Activated CD8-positive, alpha-beta T cell treated with anti-CD3 and anti-CD28 coated beads for 36 hours (primary cell): ENCODE measurements around the gene UCP3. TPM values are rescaled to one million over a fixed set of nuclear protein-coding genes. Genes with fewer than 3 reads are reported as not detected.
A peak's percentile ranks its signal among the peaks of the same experiment; 100 is the strongest.

Experiments
- ATAC-seq: fragments of 200-7000 bp; cut with Tn5 transposase; one replicate; pipeline ENCODE4 v1.10.0; 2021; ENCODE audit warnings: mild to moderate bottlenecking, moderate library complexity
- CTCF ChIA-PET: fragments of 350-600 bp; sonication (Branson Sonifier 250); formaldehyde crosslinking; loops from one replicate; lab custom pipeline; 2021; ENCODE audit warnings: antibody characterized with exemption; lab: Charles Lee
- POLR2A ChIA-PET: fragments of 350-600 bp; sonication (Branson Sonifier 250); formaldehyde crosslinking; loops from one replicate; lab custom pipeline; 2021; ENCODE audit warnings: antibody characterized with exemption; lab: Charles Lee
- DNase-seq: peaks from one replicate; pipeline ENCODE4 v3.0.0-alpha.2; 2020
- H3K27ac Mint-ChIP-seq: one replicate; pipeline ENCODE4 v1.8.0; 2021; ENCODE audit warnings: mild to moderate bottlenecking, mixed read lengths
- H3K27me3 Mint-ChIP-seq: one replicate; pipeline ENCODE4 v1.8.0; 2021; ENCODE audit warnings: mixed read lengths
- H3K36me3 Mint-ChIP-seq: one replicate; pipeline ENCODE4 v1.8.0; 2021; ENCODE audit warnings: low read depth, mixed read lengths
- H3K4me1 Mint-ChIP-seq: one replicate; pipeline ENCODE4 v1.8.0; 2021; ENCODE audit warnings: low read depth, mixed read lengths
- H3K4me3 Mint-ChIP-seq: one replicate; pipeline ENCODE4 v1.8.0; 2021; ENCODE audit warnings: mild to moderate bottlenecking, moderate library complexity, mixed read lengths
- H3K9me3 Mint-ChIP-seq: one replicate; pipeline ENCODE4 v1.8.0; 2021; ENCODE audit warnings: mixed read lengths
- intact Hi-C: fragments of 100-400 bp; cut with micrococcal nuclease; formaldehyde crosslinking; loops from one replicate; pipeline ENCODE4 v1.10.0; 2022
- total RNA-seq, 2 experiments: library from RNA; stranded (reverse); gene quantifications; one replicate each; pipeline ENCODE4 v1.2.3, GENCODE V29; 2021
- TF ChIP-seq, protein P1 (sequence below): fragments of 200-600 bp; IDR thresholded peaks from one replicate; pipeline ENCODE4 v1.8.0; 2022; ENCODE audit warnings: antibody characterized with exemption, mild to moderate bottlenecking

The UCP3 gene
- total RNA-seq, 2 experiments from 2014 or later: 1.5 to 2.2 TPM

DNA sequence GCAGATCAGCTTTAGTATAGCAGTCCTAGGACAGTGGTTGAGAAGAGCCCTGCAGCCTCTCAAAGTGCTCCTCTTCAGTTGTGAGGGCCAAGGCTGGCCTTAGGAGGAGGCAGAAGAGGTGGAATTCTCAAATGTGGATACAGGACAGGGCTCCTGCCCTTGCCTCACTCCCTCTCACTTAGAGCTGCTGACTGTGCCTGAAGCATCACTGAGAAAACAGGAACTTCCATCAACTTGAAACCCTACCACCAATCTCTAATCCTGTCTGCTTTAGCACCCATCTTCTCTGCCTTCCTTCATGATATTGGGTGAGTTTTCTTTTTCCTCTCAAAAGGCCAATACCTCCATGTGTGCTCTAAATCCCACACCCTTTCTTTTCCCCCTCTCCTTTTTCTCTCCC is 14.4 kb upstream of the UCP3 start:
- Mint-ChIP-seq H3K4me1 (peaks cover 26% of the 10 kb centered on the region), H3K9me3 (no peaks in the 10 kb centered on the region), H3K36me3 (peaks cover 19% of the 10 kb centered on the region), H3K27me3 (no peaks in the 10 kb centered on the region), H3K27ac (no peak overlapping the region), H3K4me3 (no peak overlapping the region)
- POLR2A ChIA-PET: interaction anchor here (17.6 kb wide), 1 partner anchor 46 kb away, joined by 269 read pairs; the partner anchor contains the start of gene UCP2
- CTCF ChIA-PET: no interaction called here
- intact Hi-C loops: no loop called here
- DNase-seq: no peak
- TF ChIP-seq, protein P1, sequence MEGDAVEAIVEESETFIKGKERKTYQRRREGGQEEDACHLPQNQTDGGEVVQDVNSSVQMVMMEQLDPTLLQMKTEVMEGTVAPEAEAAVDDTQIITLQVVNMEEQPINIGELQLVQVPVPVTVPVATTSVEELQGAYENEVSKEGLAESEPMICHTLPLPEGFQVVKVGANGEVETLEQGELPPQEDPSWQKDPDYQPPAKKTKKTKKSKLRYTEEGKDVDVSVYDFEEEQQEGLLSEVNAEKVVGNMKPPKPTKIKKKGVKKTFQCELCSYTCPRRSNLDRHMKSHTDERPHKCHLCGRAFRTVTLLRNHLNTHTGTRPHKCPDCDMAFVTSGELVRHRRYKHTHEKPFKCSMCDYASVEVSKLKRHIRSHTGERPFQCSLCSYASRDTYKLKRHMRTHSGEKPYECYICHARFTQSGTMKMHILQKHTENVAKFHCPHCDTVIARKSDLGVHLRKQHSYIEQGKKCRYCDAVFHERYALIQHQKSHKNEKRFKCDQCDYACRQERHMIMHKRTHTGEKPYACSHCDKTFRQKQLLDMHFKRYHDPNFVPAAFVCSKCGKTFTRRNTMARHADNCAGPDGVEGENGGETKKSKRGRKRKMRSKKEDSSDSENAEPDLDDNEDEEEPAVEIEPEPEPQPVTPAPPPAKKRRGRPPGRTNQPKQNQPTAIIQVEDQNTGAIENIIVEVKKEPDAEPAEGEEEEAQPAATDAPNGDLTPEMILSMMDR: no peak
- ATAC-seq: no peak

DNA sequence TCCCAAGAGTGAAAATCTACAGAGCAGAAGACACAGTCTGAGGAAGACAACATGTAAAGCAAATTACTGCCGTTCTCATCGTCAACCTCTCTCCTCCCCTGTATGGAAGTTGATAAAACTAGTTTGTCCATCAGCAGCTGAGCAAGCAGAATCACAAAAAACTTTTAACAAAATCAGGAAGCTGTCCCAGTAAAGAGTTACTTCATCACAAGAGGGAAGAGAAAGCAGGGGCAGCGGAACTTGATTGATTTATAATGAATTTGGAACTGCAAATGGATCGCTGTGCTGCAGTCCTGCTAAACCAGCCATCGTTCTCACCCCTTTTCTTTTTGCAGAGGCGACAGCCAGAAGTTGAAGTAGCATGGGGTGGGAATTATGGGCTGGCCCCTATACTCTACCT is 13.7 kb upstream of the UCP3 start:
- ATAC-seq: no peak

DNA sequence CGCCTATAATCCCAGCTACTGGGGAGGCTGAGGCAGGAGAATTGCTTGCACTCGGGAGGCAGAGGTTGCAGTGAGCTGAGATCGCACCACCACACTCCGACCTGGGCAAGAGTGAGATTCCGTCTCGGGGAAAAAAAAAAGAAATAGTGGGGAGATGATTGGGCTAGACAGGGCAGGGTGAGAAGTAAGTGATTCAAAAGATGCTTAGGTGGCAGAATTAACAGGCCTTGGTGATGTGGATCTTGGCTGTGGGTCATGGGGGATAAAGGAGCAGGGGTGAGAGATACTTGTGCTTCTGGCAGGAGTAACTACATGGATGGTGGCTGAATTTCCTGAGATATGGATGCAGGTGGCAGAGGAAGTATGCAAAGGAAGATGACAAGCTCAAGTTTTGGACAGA is 13.1 kb upstream of the UCP3 start:
- Mint-ChIP-seq H3K27ac (no peak overlapping the region), H3K4me3 (no peak overlapping the region), H3K4me1 (peaks cover 26% of the 10 kb centered on the region), H3K9me3 (no peaks in the 10 kb centered on the region), H3K27me3 (no peaks in the 10 kb centered on the region), H3K36me3 (peaks cover 23% of the 10 kb centered on the region)
- ChIA-PET POLR2A (interaction anchor here (1.0 to 17.6 kb wide), 3 partner anchors 11 to 45 kb away, joined by 3 to 269 read pairs (median 16); partner anchors contain the start of gene UCP2), CTCF (interaction anchor here (1.7 kb wide), 1 partner anchor 58 kb away, joined by 4 read pairs; no protein-coding TSS in a partner anchor)
- intact Hi-C loops: no loop called here
- TF ChIP-seq, protein P1: no peak
- DNase-seq: no peak
- ATAC-seq: no peak

More for the DNA sequence above, 13.7 kb upstream of the UCP3 start:
- POLR2A ChIA-PET: interaction anchor here (0.8 to 17.6 kb wide), 3 partner anchors 32 to 638 kb away, joined by 3 to 269 read pairs (median 3); partner anchors contain the start of gene UCP2
- H3K27me3 Mint-ChIP-seq: no peaks in the 10 kb centered on the region
- DNase-seq: no peak
- H3K4me3 Mint-ChIP-seq: no peak overlapping the region
- H3K36me3 Mint-ChIP-seq: peaks cover 19% of the 10 kb centered on the region
- intact Hi-C loops: no loop called here
- H3K9me3 Mint-ChIP-seq: no peaks in the 10 kb centered on the region
- H3K4me1 Mint-ChIP-seq: peaks cover 26% of the 10 kb centered on the region
- TF ChIP-seq, protein P1: no peak
- CTCF ChIA-PET: no interaction called here
- H3K27ac Mint-ChIP-seq: no peak overlapping the region

DNA sequence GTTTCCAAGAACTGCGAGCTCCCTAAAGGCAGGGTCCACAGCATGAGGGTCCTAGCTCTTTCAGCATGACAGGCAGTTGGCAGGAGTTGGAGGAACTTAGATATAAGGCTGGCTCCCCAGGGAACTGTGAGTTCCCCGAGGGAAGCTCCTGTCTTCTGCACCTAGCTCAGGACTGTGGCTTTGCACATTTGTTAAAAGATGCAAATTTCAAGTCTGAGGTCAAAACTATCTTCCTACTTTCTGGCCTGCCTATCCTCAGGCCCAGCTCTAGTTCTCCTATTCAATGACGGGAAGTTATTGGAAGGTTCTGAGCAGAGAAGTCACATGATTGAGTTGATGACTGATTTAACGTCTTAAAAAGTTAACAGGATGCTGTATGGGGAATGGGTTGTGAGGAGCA is 11.7 kb upstream of the UCP3 start:
- Mint-ChIP-seq H3K27ac (no peak overlapping the region), H3K9me3 (no peaks in the 10 kb centered on the region), H3K27me3 (no peaks in the 10 kb centered on the region), H3K4me3 (no peak overlapping the region), H3K36me3 (peaks cover 23% of the 10 kb centered on the region), H3K4me1 (peaks cover 28% of the 10 kb centered on the region)
- intact Hi-C loops: no loop called here
- TF ChIP-seq, protein P1: no peak
- ATAC-seq (no peak), DNase-seq (no peak)
- CTCF ChIA-PET: interaction anchor here (0.9 to 1.7 kb wide), 3 partner anchors 8 to 57 kb away, joined by 3 to 6 read pairs (median 4); no protein-coding TSS in a partner anchor
- POLR2A ChIA-PET: interaction anchor here (0.8 to 17.6 kb wide), 4 partner anchors 9 to 44 kb away, joined by 3 to 269 read pairs (median 17); partner anchors contain the start of gene UCP2

DNA sequence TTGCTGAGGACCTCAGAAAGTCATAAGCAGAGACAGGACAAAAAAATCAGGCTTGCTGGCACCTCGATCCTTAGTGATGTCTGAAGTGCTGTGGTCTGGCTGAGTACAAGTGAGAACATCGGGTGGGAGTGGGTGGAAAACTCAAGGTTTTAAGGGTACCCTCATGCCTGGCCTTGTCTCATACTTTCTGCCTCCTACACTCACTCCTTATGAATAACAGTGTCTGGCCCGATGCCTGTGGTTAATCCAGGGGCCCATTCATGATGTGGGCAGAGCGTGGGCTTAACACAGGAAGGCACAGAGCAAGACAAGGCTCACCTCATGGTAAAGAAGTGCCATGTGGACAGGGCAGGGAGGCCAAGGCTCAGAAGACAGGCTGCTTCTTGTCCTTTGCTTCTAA is 11.0 kb upstream of the UCP3 start:
- Mint-ChIP-seq H3K4me1 (peaks cover 30% of the 10 kb centered on the region), H3K27ac (no peak overlapping the region), H3K27me3 (no peaks in the 10 kb centered on the region), H3K36me3 (peaks cover 25% of the 10 kb centered on the region), H3K4me3 (no peak overlapping the region), H3K9me3 (no peaks in the 10 kb centered on the region)
- ChIA-PET POLR2A (interaction anchor here (0.6 to 17.6 kb wide), 9 partner anchors 9 to 394 kb away, joined by 3 to 269 read pairs (median 11); partner anchors contain the start of genes UCP2 and UCP3), CTCF (interaction anchor here (1.6 kb wide), 1 partner anchor 12 kb away, joined by 3 read pairs; no protein-coding TSS in a partner anchor)
- intact Hi-C loops: loop anchor here (1.0 to 5.0 kb wide), 2 partner anchors 11 to 38 kb away; partner anchors contain the start of genes UCP2 and UCP3
- DNase-seq (peak; percentile 90), ATAC-seq (peak; percentile 84)
- TF ChIP-seq, protein P1: no peak
